Thymus (tissue), 11 donors: ENCODE measurements around the gene OPN3. TPM values are rescaled to one million over a fixed set of nuclear protein-coding genes. Genes with fewer than 3 reads are reported as not detected.
"Not testable (repeated sequence)": the region's sequence is repeated elsewhere in the genome, so short reads cannot be mapped to it uniquely, and the experiment has no call there.

Source experiments
- DNase-seq, 9 donors: peaks; one replicate each; pipeline ENCODE4 v3.0.0-alpha.2; 2013; ENCODE audit warnings: low spot score in 9 of 9, low read depth in 6 of 9, missing footprints in 1 of 9
- H3K27ac ChIP-seq, 2 donors: one replicate each; pipeline ENCODE4 v1.5.1; 2013; ENCODE audit warnings: control low read depth in 1 of 2, low read depth in 1 of 2, low read length in 1 of 2, mild to moderate bottlenecking in 1 of 2, moderate library complexity in 1 of 2
- H3K27me3 ChIP-seq, 2 donors: one replicate each; pipeline ENCODE4 v1.5.1; 2013; ENCODE audit warnings: low read length in 1 of 2; ENCODE audit not compliant: control insufficient read depth in 2 of 2, insufficient read depth in 1 of 2
- H3K36me3 ChIP-seq, 2 donors: one replicate each; pipeline ENCODE4 v1.5.1; 2013; ENCODE audit warnings: low read length in 1 of 2, mild to moderate bottlenecking in 1 of 2, moderate library complexity in 1 of 2; ENCODE audit not compliant: control insufficient read depth in 2 of 2, insufficient read depth in 2 of 2
- H3K4me1 ChIP-seq, 2 donors: one replicate each; pipeline ENCODE4 v1.5.1; 2013; ENCODE audit warnings: low read length in 2 of 2; ENCODE audit not compliant: control insufficient read depth in 2 of 2, insufficient read depth in 2 of 2
- H3K4me3 ChIP-seq, 2 donors: one replicate each; pipeline ENCODE4 v1.5.1; 2013; ENCODE audit warnings: low read length in 2 of 2, control low read depth in 1 of 2, mild to moderate bottlenecking in 1 of 2
- H3K9me3 ChIP-seq, 2 donors: one replicate each; pipeline ENCODE4 v1.5.1; 2013; ENCODE audit warnings: low read length in 1 of 2, mild to moderate bottlenecking in 1 of 2; ENCODE audit not compliant: control insufficient read depth in 2 of 2, insufficient read depth in 1 of 2
- WGBS: extraction: QIAGEN DNeasy Blood & Tissue Kit; methylation state at CpG from one replicate; pipeline ENCODE4 v1.1.7; 2013; 5-methylcytosine and 5-hydroxymethylcytosine counted together
- polyA plus RNA-seq: library from polyadenylated mRNA; stranded (reverse); fragments of 200-250 nt; gene quantifications from one replicate; pipeline ENCODE4 v1.2.3, GENCODE V29; 2013
- total RNA-seq: library from RNA; stranded (reverse); fragments of 120-200 nt; gene quantifications from one replicate; pipeline ENCODE4 v1.2.4, GENCODE V29; 2013
- donor health status: healthy.

OPN3 gene
- total and polyA plus RNA-seq, 2 donors, result 15.5 to 17.7 TPM

DNA sequence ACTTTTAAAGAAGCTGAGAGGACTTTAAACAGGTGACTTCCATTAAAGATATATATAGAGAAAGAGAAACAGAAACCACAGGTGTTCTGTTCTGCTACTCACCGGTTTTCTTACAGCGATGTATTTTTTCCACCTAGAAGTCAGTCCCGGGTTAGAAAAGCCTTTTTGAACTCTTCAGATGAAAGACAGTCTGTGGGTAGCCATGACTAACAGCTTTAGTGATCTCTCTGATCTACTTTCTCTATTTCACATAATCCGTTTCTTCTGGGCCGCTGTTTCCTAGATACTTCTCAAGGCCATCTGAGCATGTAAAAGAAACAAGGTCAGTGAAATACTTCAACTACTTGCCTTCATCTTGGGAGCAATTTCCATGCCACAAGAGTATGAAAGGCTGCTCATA is 37.0 kb upstream of the OPN3 start:
- H3K36me3 ChIP-seq, result no peaks in the 10 kb centered on the region
- H3K27ac ChIP-seq, result peak overlapping the region; percentile 25 to 76
- H3K4me3 ChIP-seq, result no peak overlapping the region
- no peaks in the 10 kb centered on the region for H3K9me3 ChIP-seq
- DNase-seq, result peak; percentile 50 to 92 (median 78)
- H3K4me1 ChIP-seq, result peaks cover 9 to 21% of the 10 kb centered on the region in 2 donors
- H3K27me3 ChIP-seq, result no peaks in the 10 kb centered on the region
- 3% methylated on average over 5 of the region's 5 CpGs for WGBS

DNA sequence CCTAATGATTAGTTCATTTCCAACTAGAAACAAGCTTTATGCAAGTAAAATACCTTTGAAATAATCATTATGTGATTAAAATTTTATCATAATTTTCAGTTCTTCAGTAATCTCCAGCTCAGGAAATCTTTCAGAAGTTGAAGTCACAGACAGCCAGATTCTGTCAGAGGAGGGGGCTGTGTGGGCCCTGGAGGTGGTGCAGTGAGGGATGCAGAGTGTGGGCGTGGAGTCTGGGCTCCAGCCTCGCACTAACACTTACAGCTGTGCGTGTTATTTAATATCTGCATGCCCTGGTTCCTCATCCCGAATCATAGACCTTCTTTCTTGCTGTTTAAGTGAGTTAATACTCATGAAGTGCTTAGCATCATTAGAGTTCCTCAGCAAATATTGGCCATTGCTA is 35.8 kb upstream of the OPN3 start:
- H3K9me3 ChIP-seq, result no peaks in the 10 kb centered on the region
- 26% methylated on average over 4 of the region's 4 CpGs for WGBS
- no peaks in the 10 kb centered on the region for H3K36me3 ChIP-seq
- DNase-seq, result peak in 3 of 9 donors; percentile 15 to 44 (median 23)
- no peak overlapping the region for H3K4me3 ChIP-seq
- H3K4me1 ChIP-seq, result peaks cover 9 to 21% of the 10 kb centered on the region in 2 donors
- no peaks in the 10 kb centered on the region for H3K27me3 ChIP-seq
- no peak overlapping the region for H3K27ac ChIP-seq

DNA sequence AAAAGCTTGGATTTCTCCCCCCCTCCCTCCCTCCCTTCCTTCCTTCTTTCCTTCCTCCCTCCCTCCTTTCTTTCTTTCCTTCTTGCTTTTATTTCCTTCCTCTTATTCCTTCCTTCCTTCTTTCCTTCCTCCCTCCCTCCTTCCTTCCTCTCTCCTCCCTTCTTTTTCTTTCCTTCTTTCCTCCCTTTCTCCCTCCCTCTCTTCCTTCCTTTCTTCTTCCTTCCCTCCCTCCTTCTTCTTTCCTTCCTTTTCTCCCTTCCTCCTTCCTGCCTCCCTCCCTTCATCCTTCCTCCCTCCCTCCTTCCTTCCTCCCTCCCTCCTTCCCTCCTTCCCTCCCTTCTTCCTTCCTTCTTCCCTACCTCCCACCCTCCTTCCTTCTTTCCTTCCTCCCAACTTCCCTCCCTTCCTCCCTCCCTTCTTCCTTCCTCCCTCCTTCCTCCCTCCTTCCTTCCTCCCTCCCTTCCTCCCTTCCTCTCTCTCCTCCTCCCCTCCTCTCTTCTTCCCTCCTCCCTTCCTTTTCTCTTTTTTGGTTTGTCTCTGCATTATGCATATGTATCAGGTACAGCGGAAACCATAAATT is 34.7 kb upstream of the OPN3 start:
- Histone ChIP-seq H3K27me3 (no peaks in the 10 kb centered on the region), H3K9me3 (no peaks in the 10 kb centered on the region), H3K36me3 (no peaks in the 10 kb centered on the region), H3K27ac (no peak overlapping the region), H3K4me3 (no peak overlapping the region), H3K4me1 (peaks cover 9 to 21% of the 10 kb centered on the region in 2 donors)
- DNase-seq, result no peak
- WGBS, result 100% methylated on average over 1 of the region's 1 CpG

DNA sequence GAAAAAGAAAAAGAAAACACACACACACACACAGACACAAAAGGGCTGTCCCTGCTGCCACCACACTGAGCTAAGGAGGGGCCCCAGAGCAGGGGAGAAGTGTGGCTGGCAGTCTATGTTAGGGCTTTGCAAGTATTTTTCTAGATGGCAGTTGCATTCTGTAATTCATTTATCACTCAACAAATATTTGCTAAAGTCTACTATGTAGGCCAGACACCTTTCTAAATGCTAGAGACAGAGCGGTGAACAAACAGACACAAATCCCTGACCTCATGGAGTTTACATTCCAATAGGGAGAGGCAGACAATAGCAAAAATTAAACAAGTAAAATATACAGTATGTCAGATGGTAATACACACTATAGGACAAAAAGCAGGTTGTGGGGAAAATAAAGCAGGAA is 32.1 kb upstream of the OPN3 start:
- no peak overlapping the region for H3K4me3 ChIP-seq
- no peak overlapping the region for H3K27ac ChIP-seq
- WGBS, result 97% methylated on average over 1 of the region's 1 CpG
- H3K4me1 ChIP-seq, result peaks cover 4 to 9% of the 10 kb centered on the region in 2 donors
- H3K27me3 ChIP-seq, result no peaks in the 10 kb centered on the region
- DNase-seq, result no peak
- no peaks in the 10 kb centered on the region for H3K36me3 ChIP-seq
- H3K9me3 ChIP-seq, result no peaks in the 10 kb centered on the region

DNA sequence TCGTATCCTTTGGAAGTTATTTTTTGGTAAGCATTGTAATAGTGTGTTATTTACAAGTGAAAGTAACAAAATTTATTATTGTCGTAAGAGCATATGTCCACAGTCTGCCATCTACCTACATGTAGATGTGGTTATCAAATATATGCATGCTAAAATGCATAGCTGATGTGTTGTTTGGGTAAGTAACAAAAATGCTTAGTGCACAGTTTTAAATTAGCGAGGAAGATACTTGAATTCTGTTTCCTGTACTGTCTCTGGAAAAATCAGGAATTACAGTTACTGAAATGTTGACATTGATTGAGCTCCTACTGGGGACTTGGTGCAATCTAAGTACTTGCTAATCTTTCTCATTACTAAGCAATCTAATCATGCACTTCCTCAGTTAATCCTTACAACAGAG is 26.2 kb upstream of the OPN3 start:
- Histone ChIP-seq H3K4me3 (no peak overlapping the region), H3K36me3 (no peaks in the 10 kb centered on the region), H3K27ac (no peak overlapping the region), H3K4me1 (no peaks in the 10 kb centered on the region), H3K27me3 (no peaks in the 10 kb centered on the region), H3K9me3 (no peaks in the 10 kb centered on the region)
- DNase-seq, result no peak
- 96% methylated on average over 3 of the region's 3 CpGs for WGBS

DNA sequence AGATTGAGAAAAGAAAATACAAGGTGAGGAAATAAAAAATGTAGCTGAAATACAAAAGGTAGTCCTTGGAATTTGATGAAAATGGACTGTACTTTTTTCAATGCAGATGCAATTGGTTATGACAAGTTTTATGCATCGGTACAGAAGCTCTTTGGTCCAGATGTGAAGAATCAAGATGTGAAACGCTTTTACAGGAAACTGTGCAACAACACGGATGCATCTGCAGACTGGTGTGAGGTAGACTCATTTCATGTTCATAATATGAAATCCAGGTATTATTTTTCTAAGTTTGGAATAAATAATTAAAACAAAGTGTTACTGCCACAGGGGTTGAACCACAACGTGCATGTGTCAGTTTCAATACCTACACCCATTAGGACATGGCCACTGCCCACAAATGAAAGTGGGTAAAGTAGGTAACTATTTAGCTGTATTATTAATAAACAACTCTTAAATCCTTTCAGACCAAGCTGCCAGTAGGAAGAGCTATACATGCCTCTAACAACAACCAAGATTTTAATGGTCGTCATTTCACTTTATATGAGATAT is 20.3 kb upstream of the OPN3 start:
- no peaks in the 10 kb centered on the region for H3K9me3 ChIP-seq
- H3K4me1 ChIP-seq, result no peaks in the 10 kb centered on the region
- DNase-seq, result no peak
- H3K4me3 ChIP-seq, result no peak overlapping the region
- no peaks in the 10 kb centered on the region for H3K36me3 ChIP-seq
- H3K27me3 ChIP-seq, result no peaks in the 10 kb centered on the region
- 96% methylated on average over 5 of the region's 5 CpGs for WGBS
- no peak overlapping the region for H3K27ac ChIP-seq

DNA sequence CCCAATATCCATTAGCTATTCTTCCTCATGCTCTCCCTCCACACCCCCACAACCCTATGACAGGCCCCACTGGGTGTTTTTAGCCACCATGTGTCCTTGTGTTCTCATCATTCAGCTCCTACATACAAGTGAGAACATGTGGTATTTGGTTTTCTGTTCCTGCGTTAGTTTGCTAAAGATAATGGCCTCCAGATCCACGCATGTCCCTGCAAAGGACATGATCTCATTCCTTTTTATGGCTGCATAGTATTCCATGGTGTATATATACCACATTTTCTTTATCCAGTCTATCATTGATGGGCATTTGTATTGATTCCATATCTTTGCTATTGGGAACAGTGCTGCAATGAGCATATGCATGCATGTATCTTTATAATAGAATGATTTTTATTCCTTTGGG is 18.8 kb upstream of the OPN3 start:
- H3K27me3 ChIP-seq, DNase-seq, H3K27ac ChIP-seq, H3K9me3 ChIP-seq, H3K36me3 ChIP-seq, H3K4me1 ChIP-seq, H3K4me3 ChIP-seq: not testable (repeated sequence)
- WGBS, result 96% methylated on average over 2 of the region's 2 CpGs

DNA sequence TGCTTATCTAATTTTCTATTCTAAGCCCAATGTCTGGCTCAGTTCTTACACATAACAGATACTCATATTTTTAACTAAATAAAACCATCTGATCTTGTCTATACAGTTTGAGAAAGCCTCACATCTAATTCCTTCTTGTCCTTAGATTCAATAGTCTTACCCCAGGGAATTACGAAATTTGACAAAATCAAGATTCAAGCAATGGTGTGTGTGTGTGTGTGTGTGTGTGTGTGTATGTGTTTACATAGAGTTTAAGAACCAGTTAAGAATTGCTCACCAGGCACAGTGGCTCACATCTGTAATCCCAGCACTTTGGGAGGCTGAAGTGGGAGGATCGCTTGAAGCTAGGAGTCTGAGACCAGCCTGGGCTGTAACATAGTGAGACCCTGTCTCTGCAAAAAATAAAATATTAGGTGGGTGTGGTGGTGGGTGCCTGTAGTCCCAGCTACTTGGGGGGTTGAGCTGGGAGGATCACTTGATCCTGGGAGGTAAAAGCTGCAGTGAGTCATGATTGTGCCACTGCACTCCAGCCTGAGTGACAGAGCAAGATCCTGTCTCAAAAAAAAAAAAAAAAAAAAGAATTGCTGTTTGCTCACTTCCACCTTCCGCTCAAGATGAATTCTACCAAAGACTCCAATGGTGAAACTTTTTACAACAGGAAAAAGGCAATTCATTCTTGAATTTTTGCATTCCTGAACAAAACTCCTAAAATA is 18.1 kb upstream of the OPN3 start:
- WGBS, result 99% methylated on average over 3 of the region's 3 CpGs
- no peak for DNase-seq
- no peaks in the 10 kb centered on the region for H3K36me3 ChIP-seq

DNA sequence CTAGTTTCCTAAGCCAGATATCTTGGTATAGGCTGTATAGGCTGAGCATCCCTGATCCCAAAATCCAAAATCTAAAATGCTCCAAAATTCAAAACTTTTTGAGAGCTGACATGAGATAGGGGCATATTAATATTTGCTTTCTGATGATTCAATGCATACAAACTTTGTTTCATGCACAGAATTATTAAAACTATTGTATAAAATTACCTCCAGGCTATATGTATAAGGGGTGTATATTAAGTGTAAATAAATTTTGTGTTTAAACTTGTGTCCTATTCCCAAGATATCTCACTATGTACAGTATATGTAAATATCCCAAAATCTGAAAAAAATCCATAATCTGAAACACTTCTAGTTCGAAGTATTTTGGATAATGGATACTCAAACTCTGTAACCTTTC is 14.5 kb upstream of the OPN3 start:
- DNase-seq, result no peak
- Histone ChIP-seq H3K4me3 (no peak overlapping the region), H3K36me3 (no peaks in the 10 kb centered on the region), H3K27ac (no peak overlapping the region), H3K9me3 (no peaks in the 10 kb centered on the region), H3K4me1 (no peaks in the 10 kb centered on the region), H3K27me3 (no peaks in the 10 kb centered on the region)
- WGBS, result 93% methylated on average over 1 of the region's 1 CpG

More for the DNA sequence above, 18.1 kb upstream of the OPN3 start:
- Histone ChIP-seq H3K9me3 (no peaks in the 10 kb centered on the region), H3K27me3 (no peaks in the 10 kb centered on the region), H3K4me1 (no peaks in the 10 kb centered on the region), H3K4me3 (no peak overlapping the region), H3K27ac (no peak overlapping the region)
